Upper lobe of left lung (tissue), 4 donors: Measurements from ENCODE around the gene ZNF652.

ENCODE experiments used
- CTCF ChIP-seq, 6 experiments: fragments of 450-650 bp in 4 of 6; fragments of 200-600 bp in 2 of 6; sonication (generic) in 2 of 6; IDR thresholded peaks; one replicate each; pipeline ENCODE4 v1.5.1; 2016 to 2019; ENCODE audit warnings: antibody characterized with exemption in 6 of 6
- EP300 ChIP-seq, 4 donors: sonication (generic); formaldehyde crosslinking; IDR thresholded peaks; one replicate each; pipeline ENCODE4 v1.5.1; 2017; ENCODE audit warnings: antibody characterized with exemption in 4 of 4, control low read depth in 2 of 4
- POLR2A ChIP-seq, 4 donors: fragments of 450-650 bp; IDR thresholded peaks; one replicate each; pipeline ENCODE4 v1.5.1; 2016 to 2017; ENCODE audit warnings: antibody characterized with exemption in 4 of 4, mild to moderate bottlenecking in 2 of 4

- TF ChIP-seq POLR2A (IDR thresholded peaks at IDR 0.05) (no peak), CTCF (IDR thresholded peaks at IDR 0.05) (no peak), EP300 (IDR thresholded peaks at IDR 0.05) (no peak)
Observed at GRCh38 chr17:49373115-49373514, 11.1 kb upstream of the ZNF652 start.
